ENCODE measurements around the gene RBP3. TPM values are rescaled to one million over a fixed set of nuclear protein-coding genes. Genes with fewer than 3 reads are reported as not detected.
"Not testable (repeated sequence)": the region's sequence is repeated elsewhere in the genome, so short reads cannot be mapped to it uniquely, and the experiment has no call there.

RBP3 gene
- total and polyA plus RNA-seq, 2 experiments from 2014 or later, result 0.53 to 1.3 TPM

DNA sequence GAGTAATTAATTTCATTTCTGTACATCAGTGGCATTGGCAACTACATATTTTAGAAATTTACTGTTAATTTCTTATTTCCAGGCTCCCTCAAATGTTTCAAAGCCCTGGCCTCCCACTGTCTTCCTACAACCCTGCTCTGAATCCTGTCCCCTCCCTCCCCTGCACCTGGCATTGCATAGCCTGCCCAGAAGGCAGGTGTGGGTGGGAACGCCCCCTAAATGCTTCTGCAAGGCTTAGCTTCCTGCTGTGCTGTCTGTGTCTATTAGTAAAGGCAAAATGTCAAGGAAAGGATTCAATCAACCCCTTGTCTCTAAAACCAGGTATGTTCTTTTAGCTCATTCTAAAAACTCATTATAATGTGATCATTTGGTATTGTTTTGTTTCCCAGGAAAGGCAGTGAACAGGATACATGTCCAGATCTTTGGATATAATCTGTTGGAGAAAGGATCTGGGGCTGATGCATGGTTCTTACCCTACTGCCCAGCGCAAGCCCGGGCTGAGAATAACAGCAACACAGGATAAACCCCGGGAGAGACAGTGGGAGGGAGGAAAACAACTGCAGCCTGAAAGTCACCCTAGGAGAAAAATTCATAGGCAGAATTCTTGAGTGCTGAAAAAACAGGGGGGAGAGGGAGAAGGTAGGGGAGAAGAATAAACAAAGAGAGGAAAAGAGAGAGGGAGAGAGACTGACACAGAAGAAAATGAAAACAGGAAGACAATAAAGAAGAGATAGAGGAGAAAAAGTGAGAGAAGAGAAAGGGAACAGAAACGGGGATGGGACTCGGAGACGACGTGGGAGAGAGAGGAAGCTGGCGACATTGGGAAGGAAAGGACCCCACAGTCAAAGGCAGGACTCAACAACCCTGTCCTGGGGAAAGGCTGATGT is 35.3 kb downstream of the RBP3 start:
- TF ChIP-seq EZH2phosphoT487 (IDR thresholded peaks at IDR 0.05; ENCODE audit: low read depth, severe bottlenecking, unreplicated experiment), result no peak
- TF ChIP-seq, protein P1, sequence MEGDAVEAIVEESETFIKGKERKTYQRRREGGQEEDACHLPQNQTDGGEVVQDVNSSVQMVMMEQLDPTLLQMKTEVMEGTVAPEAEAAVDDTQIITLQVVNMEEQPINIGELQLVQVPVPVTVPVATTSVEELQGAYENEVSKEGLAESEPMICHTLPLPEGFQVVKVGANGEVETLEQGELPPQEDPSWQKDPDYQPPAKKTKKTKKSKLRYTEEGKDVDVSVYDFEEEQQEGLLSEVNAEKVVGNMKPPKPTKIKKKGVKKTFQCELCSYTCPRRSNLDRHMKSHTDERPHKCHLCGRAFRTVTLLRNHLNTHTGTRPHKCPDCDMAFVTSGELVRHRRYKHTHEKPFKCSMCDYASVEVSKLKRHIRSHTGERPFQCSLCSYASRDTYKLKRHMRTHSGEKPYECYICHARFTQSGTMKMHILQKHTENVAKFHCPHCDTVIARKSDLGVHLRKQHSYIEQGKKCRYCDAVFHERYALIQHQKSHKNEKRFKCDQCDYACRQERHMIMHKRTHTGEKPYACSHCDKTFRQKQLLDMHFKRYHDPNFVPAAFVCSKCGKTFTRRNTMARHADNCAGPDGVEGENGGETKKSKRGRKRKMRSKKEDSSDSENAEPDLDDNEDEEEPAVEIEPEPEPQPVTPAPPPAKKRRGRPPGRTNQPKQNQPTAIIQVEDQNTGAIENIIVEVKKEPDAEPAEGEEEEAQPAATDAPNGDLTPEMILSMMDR (IDR thresholded peaks at IDR 0.05; ENCODE audit: poor library complexity), result no peak
- no peak for TF ChIP-seq EZH2 (IDR thresholded peaks at IDR 0.05; ENCODE audit: borderline replicate concordance)
- H3K36me3 ChIP-seq (replicated peaks; ENCODE audit: insufficient read depth, low read depth), result no peaks in the 10 kb centered on the region
- no peak overlapping the region for H3K27ac ChIP-seq
- peaks cover 6% of the 10 kb centered on the region for H3K4me1 ChIP-seq (ENCODE audit: insufficient read depth)
- H3K4me3 ChIP-seq, result peak overlapping the region; percentile 77
- H2AFZ ChIP-seq, result peak overlapping the region; percentile 84
- H3K27me3 ChIP-seq, result no peaks in the 10 kb centered on the region
- H3K9me2 ChIP-seq (replicated peaks; ENCODE audit: insufficient read depth), result no peaks in the 10 kb centered on the region
- no peaks in the 10 kb centered on the region for H3K9me3 ChIP-seq (ENCODE audit: low read depth)
- 3% methylated on average over 8 of the region's 9 CpGs for WGBS (ENCODE audit: low lambda C conversion rate, missing lambda C conversion rate)
- no peaks in the 10 kb centered on the region for H3K79me2 ChIP-seq
- no peak for DNase-seq (ENCODE audit: low spot score)
- peak overlapping the region; percentile 84 for H3K4me2 ChIP-seq
- H4K20me1 ChIP-seq (ENCODE audit: insufficient read depth, poor library complexity, severe bottlenecking), result no peaks in the 10 kb centered on the region

DNA sequence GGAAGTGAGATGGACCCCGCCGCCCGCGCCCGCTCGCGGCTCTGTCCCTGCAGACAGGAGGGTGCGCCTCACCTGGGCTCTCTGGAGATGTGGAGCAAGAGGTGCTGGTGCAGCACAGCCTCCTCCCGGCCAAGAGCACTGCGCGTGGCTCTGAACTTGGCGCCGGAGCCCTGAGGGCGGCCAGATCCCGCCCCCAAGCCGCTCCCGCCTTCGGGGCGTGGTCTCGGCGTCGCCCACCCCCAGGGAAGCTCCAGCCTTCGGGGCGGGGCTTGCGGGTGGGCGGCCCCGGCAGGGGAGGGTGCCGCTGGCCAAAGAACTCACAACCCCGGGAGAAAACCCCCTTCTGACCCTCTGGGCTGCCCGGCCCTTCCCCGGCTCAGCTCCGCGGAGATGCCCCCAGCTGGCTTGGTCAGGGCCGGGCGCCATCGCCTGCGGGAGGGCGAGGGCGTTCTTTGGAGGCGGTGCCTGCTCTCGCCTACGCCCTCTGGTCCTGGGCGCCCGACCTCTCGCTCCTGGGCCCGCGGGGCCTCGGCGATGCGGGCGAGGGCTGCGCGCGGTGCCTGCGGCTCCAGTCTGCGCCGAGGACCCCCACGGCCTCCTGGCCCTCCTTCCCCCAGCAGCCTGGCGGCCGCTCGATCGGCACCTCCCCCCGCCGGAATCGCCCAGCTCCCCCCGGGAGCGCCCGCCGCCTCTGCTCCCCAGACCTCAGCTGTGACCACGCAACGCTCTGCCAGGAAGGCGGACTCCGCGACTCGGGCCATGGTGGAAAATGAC is 36.2 kb downstream of the RBP3 start, which contains the start of gene ZNF488:
Gene ZNF488 (minus strand): TSS at position 146 of the 774 bp plus-strand sequence. CDS start 15,464 bp downstream, outside the sequence.
- Histone ChIP-seq H3K36me3 (replicated peaks; ENCODE audit: insufficient read depth, low read depth) (no peaks in the 10 kb centered on the region), H3K9me2 (replicated peaks; ENCODE audit: insufficient read depth) (no peaks in the 10 kb centered on the region), H3K4me1 (ENCODE audit: insufficient read depth) (peaks cover 6% of the 10 kb centered on the region), H3K4me3 (peak within 1 kb of the TSS; percentile 77), H3K27ac (peak within 1 kb of the TSS; percentile 90), H3K9me3 (ENCODE audit: low read depth) (no peaks in the 10 kb centered on the region), H2AFZ (peak within 1 kb of the TSS; percentile 84), H3K27me3 (no peaks in the 10 kb centered on the region), H3K4me2 (peak within 1 kb of the TSS; percentile 84), H4K20me1 (ENCODE audit: insufficient read depth, poor library complexity, severe bottlenecking) (no peaks in the 10 kb centered on the region), H3K79me2 (no peaks in the 10 kb centered on the region)
- WGBS (ENCODE audit: low lambda C conversion rate, missing lambda C conversion rate), result under 1% methylated on average over 45 of the region's 75 CpGs
- TF ChIP-seq, protein P1 (IDR thresholded peaks at IDR 0.05; ENCODE audit: poor library complexity), result no peak
- TF ChIP-seq EZH2 (IDR thresholded peaks at IDR 0.05; ENCODE audit: borderline replicate concordance) (no peak), EZH2phosphoT487 (IDR thresholded peaks at IDR 0.05; ENCODE audit: low read depth, severe bottlenecking, unreplicated experiment) (no peak)
- DNase-seq (ENCODE audit: low spot score), result peak; percentile 94

DNA sequence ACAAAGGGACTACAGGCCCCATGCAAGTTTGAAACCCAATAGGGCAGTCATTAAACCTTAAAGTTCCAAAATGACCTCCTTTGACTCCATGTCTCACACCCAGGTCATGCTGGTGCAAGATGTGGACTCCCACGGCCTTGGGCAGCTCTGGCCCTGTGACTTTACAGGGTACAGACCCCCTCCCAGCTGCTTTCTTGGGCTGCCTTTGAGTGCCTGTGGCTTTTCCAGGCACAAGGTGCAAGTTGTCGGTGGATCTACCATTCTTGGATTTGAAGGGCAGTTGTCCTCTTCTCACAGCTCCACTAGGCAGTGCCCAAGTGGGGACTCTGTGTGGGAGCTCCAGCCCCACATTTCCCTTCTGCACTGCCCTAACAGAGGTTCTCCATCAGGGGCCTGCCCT is 37.9 kb downstream of the RBP3 start:
- H3K27me3 ChIP-seq; H3K9me3 ChIP-seq (ENCODE audit: low read depth); H3K4me3 ChIP-seq; H3K79me2 ChIP-seq; H2AFZ ChIP-seq; H3K9me2 ChIP-seq (replicated peaks; ENCODE audit: insufficient read depth); H3K27ac ChIP-seq; H3K4me1 ChIP-seq (ENCODE audit: insufficient read depth); DNase-seq (ENCODE audit: low spot score); H3K36me3 ChIP-seq (replicated peaks; ENCODE audit: insufficient read depth, low read depth); H4K20me1 ChIP-seq (ENCODE audit: insufficient read depth, poor library complexity, severe bottlenecking); H3K4me2 ChIP-seq: not testable (repeated sequence)
- WGBS (ENCODE audit: low lambda C conversion rate, missing lambda C conversion rate), result 97% methylated on average over 2 of the region's 2 CpGs

DNA sequence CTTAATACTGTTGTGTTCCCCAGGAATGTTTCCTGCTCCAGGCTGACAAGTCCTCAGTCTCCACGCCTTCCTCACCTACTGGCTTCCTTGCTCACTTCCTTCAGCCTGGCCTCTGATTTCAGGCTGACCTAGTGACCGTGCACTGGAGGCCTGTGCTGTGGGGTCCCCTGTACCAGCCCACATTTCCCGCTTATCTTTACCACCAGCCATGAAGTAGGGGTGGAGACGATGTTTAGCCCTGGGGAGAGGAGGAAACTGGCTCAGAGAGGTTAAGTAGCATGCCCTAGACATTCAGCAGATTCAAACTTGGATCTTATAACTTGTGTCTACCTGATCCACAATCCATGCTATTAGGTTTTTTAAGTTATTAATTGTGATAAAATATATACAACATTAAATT is 40.7 kb downstream of the RBP3 start:
- DNase-seq (ENCODE audit: low spot score), result no peak
- Histone ChIP-seq H3K9me3 (ENCODE audit: low read depth) (no peaks in the 10 kb centered on the region), H3K4me2 (no peak overlapping the region), H3K9me2 (replicated peaks; ENCODE audit: insufficient read depth) (no peaks in the 10 kb centered on the region), H3K36me3 (replicated peaks; ENCODE audit: insufficient read depth, low read depth) (no peaks in the 10 kb centered on the region), H3K4me3 (no peak overlapping the region), H2AFZ (no peak overlapping the region), H3K27ac (no peak overlapping the region), H3K79me2 (no peaks in the 10 kb centered on the region), H3K4me1 (ENCODE audit: insufficient read depth) (no peaks in the 10 kb centered on the region), H3K27me3 (no peaks in the 10 kb centered on the region), H4K20me1 (ENCODE audit: insufficient read depth, poor library complexity, severe bottlenecking) (no peaks in the 10 kb centered on the region)
- TF ChIP-seq EZH2phosphoT487 (IDR thresholded peaks at IDR 0.05; ENCODE audit: low read depth, severe bottlenecking, unreplicated experiment), result no peak
- TF ChIP-seq, protein P1 (IDR thresholded peaks at IDR 0.05; ENCODE audit: poor library complexity), result no peak
- TF ChIP-seq EZH2 (IDR thresholded peaks at IDR 0.05; ENCODE audit: borderline replicate concordance), result no peak
- WGBS (ENCODE audit: low lambda C conversion rate, missing lambda C conversion rate), result 87% methylated on average over 4 of the region's 4 CpGs

Data from hepatocyte (in vitro differentiated cells).